ENCODE data around the gene ZPLD1. TPM values are rescaled to one million over a fixed set of nuclear protein-coding genes. Genes with fewer than 3 reads are reported as not detected.

The ZPLD1 gene
- total RNA-seq, 1 donor from 2014 or later, result not detected

- Mint-ChIP-seq H3K4me1 (ENCODE audit: unreplicated experiment) (no peaks in the 10 kb centered on the region), H3K36me3 (ENCODE audit: low read depth, unreplicated experiment) (no peaks in the 10 kb centered on the region), H3K27me3 (ENCODE audit: unreplicated experiment) (no peaks in the 10 kb centered on the region), H3K27ac (ENCODE audit: unreplicated experiment) (no peak overlapping the region), H3K9me3 (ENCODE audit: unreplicated experiment) (no peaks in the 10 kb centered on the region), H3K4me3 (ENCODE audit: unreplicated experiment) (no peak overlapping the region)
- TF ChIP-seq, protein P1, sequence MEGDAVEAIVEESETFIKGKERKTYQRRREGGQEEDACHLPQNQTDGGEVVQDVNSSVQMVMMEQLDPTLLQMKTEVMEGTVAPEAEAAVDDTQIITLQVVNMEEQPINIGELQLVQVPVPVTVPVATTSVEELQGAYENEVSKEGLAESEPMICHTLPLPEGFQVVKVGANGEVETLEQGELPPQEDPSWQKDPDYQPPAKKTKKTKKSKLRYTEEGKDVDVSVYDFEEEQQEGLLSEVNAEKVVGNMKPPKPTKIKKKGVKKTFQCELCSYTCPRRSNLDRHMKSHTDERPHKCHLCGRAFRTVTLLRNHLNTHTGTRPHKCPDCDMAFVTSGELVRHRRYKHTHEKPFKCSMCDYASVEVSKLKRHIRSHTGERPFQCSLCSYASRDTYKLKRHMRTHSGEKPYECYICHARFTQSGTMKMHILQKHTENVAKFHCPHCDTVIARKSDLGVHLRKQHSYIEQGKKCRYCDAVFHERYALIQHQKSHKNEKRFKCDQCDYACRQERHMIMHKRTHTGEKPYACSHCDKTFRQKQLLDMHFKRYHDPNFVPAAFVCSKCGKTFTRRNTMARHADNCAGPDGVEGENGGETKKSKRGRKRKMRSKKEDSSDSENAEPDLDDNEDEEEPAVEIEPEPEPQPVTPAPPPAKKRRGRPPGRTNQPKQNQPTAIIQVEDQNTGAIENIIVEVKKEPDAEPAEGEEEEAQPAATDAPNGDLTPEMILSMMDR (IDR thresholded peaks at IDR 0.05; ENCODE audit: unreplicated experiment), result no peak
- DNase-seq (ENCODE audit: low spot score), result no peak
Measured at GRCh38 chr3:102454181-102454580, 19.4 kb downstream of the ZPLD1 start.

DNA sequence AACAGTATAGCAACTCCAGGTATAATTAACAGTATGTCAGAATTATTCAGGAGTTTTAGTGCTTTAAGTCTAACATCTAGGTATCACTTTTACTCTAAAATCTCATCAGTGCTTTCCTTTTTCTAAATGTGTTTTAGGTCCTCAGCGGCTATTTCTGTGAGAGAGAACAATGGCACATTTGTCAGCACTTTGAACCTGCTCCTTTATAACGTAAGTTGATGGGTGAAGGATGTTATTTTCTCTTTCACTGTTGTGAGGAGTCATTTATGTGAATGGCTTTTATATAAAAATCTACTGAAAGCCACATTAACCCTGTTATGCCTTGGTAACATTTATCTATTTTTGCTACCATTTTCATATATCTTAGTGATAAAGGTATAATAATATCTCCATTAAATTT, 22.8 kb downstream of the ZPLD1 start:
- Mint-ChIP-seq H3K36me3 (ENCODE audit: low read depth, unreplicated experiment) (no peaks in the 10 kb centered on the region), H3K9me3 (ENCODE audit: unreplicated experiment) (no peaks in the 10 kb centered on the region), H3K4me3 (ENCODE audit: unreplicated experiment) (no peak overlapping the region), H3K27me3 (ENCODE audit: unreplicated experiment) (no peaks in the 10 kb centered on the region), H3K4me1 (ENCODE audit: unreplicated experiment) (no peaks in the 10 kb centered on the region), H3K27ac (ENCODE audit: unreplicated experiment) (no peak overlapping the region)
- no peak for DNase-seq (ENCODE audit: low spot score)
- TF ChIP-seq, protein P1 (IDR thresholded peaks at IDR 0.05; ENCODE audit: unreplicated experiment), result no peak

DNA sequence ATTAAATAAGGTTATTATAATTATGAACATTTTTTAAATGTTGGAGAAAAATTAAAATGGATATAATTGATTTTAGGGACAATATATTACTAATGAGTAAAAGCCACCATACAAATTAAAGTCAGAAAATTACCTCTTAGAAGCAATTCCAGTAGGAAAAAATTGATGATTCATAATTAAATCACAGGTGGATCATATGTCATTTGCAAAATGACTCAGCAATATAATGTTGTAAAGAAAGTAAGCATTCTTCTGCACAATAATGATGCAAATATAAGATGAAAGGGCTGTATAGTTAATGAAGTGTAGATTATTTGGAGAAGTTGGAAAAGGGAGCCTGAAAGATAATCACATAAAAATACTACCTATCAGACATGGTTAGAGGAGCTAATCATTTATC, 25.8 kb downstream of the ZPLD1 start:
- no peak for DNase-seq (ENCODE audit: low spot score)
- H3K27ac Mint-ChIP-seq (ENCODE audit: unreplicated experiment), result no peak overlapping the region
- H3K9me3 Mint-ChIP-seq (ENCODE audit: unreplicated experiment), result no peaks in the 10 kb centered on the region
- TF ChIP-seq, protein P1 (IDR thresholded peaks at IDR 0.05; ENCODE audit: unreplicated experiment), result no peak
- H3K4me3 Mint-ChIP-seq (ENCODE audit: unreplicated experiment), result no peak overlapping the region
- H3K27me3 Mint-ChIP-seq (ENCODE audit: unreplicated experiment), result no peaks in the 10 kb centered on the region
- H3K36me3 Mint-ChIP-seq (ENCODE audit: low read depth, unreplicated experiment), result no peaks in the 10 kb centered on the region
- no peaks in the 10 kb centered on the region for H3K4me1 Mint-ChIP-seq (ENCODE audit: unreplicated experiment)

- no peaks in the 10 kb centered on the region for H3K9me3 Mint-ChIP-seq (ENCODE audit: unreplicated experiment)
- no peak for DNase-seq (ENCODE audit: low spot score)
- H3K4me1 Mint-ChIP-seq (ENCODE audit: unreplicated experiment), result no peaks in the 10 kb centered on the region
- TF ChIP-seq, protein P1 (IDR thresholded peaks at IDR 0.05; ENCODE audit: unreplicated experiment), result no peak
- H3K36me3 Mint-ChIP-seq (ENCODE audit: low read depth, unreplicated experiment), result no peaks in the 10 kb centered on the region
- H3K27ac Mint-ChIP-seq (ENCODE audit: unreplicated experiment), result no peak overlapping the region
- H3K4me3 Mint-ChIP-seq (ENCODE audit: unreplicated experiment), result no peak overlapping the region
- H3K27me3 Mint-ChIP-seq (ENCODE audit: unreplicated experiment), result peaks cover 2% of the 10 kb centered on the region
Measured at GRCh38 chr3:102464261-102464660, 29.4 kb downstream of the ZPLD1 start.

GRCh38 chr3:102466001-102466400, 31.2 kb downstream of the ZPLD1 start:
- TF ChIP-seq, protein P1 (IDR thresholded peaks at IDR 0.05; ENCODE audit: unreplicated experiment), result no peak
- no peak overlapping the region for H3K27ac Mint-ChIP-seq (ENCODE audit: unreplicated experiment)
- no peak for DNase-seq (ENCODE audit: low spot score)
- H3K4me3 Mint-ChIP-seq (ENCODE audit: unreplicated experiment), result no peak overlapping the region
- H3K36me3 Mint-ChIP-seq (ENCODE audit: low read depth, unreplicated experiment), result no peaks in the 10 kb centered on the region
- H3K27me3 Mint-ChIP-seq (ENCODE audit: unreplicated experiment), result peaks cover 2% of the 10 kb centered on the region
- no peaks in the 10 kb centered on the region for H3K4me1 Mint-ChIP-seq (ENCODE audit: unreplicated experiment)
- no peaks in the 10 kb centered on the region for H3K9me3 Mint-ChIP-seq (ENCODE audit: unreplicated experiment)

All from endothelial cell (in vitro differentiated cells).